GM18867 (cell line): ENCODE measurements around the gene GSG1L.

ENCODE experiments used
- ATAC-seq: cut with Tn5 transposase; IDR thresholded peaks from one replicate; pipeline ENCODE4 v1.9.1; 2021; ENCODE audit warnings: mild to moderate bottlenecking, moderate library complexity; ENCODE audit not compliant: unreplicated experiment

Gene GSG1L

DNA sequence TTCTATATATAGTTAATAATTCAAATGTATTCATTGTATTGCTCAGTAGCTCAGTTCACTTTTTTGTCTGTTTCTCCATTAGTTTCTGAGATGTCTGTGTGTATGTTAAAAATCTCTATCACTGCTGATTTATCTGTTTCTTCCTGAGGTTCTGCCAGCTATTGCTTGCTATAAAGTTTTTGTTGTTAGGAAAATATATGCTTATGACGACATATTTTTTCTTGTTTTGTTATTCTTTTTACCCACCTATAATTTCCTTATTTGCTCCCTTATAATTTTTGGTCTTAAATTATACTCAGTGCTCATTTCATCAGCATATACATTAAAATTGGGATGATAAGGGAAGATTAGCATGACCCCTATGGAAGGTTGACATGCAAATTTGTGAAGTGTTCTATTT is 200.6 kb downstream of the GSG1L start:
- ATAC-seq: no peak

DNA sequence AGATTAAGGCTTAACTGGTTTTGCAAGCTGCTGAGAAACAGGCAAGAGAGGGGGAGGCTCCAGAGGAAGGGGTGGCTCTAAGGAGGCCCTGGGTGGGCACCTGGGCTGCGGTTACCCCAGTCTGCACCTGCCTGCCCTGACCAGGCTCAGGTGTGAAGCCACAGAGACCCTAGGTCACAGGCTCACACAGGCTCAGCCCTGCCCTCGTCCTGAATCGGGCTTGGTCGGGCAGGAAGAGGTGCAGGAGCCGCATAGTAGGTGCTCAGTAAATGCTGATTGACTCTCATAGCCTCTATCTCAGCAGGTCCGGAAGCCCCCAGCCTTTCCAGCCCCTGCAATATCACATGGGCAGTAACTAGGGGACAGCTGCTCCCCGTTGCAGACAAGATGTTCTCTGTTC is 203.4 kb downstream of the GSG1L start:
- no peak for ATAC-seq

DNA sequence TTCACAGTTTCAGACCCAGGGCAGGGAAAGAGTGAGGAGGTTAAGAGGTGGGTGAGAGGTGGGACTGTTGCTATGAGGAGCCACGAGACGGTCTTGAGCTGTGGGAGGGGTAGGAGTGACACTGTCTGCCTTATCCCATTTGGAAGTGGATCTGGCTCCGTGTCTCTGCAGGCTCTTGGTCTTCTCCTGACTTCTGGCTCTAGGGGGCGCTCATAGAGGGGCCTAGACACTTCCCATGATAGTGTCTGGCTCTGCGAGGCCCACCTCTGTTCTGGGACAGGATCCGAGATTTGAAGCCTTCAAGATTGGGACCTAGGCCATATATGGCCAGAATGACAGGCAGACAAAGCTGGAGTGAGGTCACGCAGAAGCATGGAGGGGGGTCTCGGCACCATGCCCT is 204.5 kb downstream of the GSG1L start:
- ATAC-seq: no peak

DNA sequence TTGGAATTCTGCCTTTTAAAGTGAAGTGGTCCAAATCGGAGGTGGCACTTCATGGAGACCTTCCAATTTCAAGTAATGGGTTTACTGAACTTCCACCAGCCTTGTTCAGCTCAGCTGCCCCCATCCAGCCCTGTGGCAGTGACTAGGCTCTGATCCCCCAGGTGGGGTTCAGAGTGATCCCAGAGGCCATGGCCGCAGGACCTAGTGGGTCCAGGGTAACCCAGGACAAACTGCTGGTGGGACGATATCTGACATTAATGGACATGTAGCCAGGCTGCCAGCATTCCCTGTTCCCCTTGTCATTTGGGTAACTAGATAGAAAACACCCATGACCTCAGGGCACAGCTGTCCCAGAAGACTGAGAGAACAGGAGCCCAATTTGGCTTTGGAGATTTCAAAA is 209.9 kb downstream of the GSG1L start:
- no peak for ATAC-seq

DNA sequence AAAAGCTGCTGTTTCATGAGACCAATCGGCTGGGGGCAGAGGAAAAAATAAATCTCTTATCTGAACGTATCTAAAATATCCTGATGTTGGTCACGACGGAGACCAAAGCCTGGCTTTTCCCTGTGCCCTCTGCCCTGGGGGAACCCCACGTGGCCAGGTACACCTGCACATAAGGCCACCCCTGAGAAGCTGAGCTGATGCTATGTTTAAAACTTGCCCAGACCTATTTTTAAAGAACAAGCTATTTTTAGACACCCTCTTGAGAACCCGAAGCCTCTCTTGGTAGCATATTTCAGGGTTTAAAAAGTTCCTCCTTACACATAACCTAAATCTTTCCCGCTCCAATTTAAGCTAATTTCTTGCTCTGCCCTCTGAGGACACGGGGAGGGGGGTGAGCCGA is 210.4 kb downstream of the GSG1L start:
- no peak for ATAC-seq

DNA sequence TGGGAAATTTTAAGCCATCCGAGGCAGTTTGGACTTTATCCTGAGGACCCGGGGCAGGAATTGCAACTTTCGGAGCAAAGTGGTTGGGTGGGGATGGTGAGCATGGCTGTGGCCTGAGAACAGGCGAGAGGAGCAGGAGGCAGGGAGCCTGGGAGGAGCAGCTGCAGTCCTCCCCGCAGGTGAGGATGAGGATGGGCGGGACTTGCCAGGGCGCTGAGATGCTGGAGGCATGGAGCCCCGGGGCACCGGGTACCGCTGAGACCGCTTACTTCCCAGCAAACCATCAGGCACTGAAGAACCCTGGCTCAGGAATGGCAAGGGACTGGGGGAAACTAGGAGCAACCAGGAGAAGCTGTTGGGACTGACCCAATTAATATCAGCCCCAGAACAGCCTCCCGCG is 210.8 kb downstream of the GSG1L start:
- no peak for ATAC-seq

DNA sequence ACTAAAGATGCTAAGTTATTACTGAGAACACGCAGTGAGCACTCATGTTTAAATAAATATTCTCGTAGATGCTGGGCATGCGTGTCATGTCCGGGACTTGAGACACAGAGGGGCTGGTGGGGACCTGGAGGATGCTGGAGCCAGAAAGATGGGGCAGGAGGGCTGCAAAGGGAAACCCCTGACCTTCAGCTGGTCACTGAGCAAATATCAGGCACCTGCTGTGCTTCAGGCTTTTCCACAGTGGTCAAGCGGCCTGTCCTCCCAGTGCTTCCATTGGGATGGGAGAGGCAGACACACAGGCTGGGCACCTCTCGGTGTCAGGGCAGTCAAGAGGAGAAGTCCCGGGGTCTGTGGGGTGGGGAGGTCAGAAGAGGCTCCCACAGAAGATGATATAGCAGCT is 211.4 kb downstream of the GSG1L start:
- ATAC-seq: no peak

DNA sequence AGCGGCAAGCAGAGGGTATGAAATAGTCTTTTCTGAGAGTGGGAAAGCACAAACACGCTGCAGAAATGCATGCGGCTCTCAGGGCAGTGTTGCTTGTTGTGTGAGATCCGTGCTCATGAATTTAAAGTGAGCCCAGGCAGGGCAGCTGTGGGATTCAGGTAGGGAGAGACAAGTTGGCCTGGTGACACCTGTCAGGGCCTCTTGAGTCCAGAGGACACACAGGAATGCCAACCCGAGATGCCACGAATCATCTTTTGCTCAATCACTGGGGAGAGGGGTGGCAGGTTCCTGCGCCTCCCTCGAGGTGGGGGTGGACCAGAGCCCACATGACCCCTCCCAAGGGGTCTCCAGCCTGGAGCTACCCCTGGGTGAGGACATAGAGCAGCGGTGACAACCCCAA is 211.9 kb downstream of the GSG1L start:
- ATAC-seq: no peak

DNA sequence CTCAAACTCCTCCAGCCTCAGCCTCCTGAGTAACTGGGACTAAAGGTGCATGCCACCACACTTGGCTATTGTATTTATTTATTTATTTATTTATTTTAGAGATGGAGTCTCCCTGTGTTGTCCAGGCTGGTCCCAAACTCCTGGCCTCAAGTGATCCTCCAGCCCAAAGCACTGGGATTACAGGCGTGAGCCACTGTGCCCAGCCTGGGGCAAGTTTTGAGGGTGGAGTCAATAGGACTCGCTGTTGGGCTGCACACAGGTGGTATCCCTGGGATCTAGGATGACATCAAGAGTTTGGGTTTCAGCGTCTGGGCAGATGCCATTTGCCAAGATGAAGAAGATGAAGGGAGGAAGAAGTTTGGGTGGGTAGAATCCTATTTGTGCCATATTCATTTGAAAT is 213.9 kb downstream of the GSG1L start:
- ATAC-seq: no peak

DNA sequence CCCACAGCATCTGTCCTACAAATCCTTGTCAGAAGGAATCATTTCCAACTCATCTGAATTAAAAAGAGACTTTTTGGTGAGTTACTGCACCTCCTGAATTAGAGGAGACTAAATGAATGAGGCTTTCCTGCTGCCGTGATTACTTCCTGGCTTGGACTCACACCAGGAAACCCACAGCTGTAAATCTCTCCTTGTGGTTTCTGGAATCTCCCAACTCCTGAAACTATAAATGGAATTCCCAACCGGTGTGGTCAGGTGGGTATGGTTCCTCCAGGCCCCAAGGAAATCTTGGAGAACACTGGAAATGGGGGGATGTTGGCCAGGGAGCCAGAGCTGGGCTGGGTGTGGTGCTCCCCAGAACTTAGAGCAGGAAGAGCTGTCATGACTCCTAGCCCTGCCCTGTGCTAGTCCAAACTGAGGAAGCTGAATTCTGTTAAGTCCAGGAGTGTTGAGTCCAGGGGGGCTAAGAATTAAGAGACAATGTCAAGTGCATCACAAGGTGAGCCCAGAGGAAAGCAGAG is 216.4 kb downstream of the GSG1L start:
- ATAC-seq: no peak

DNA sequence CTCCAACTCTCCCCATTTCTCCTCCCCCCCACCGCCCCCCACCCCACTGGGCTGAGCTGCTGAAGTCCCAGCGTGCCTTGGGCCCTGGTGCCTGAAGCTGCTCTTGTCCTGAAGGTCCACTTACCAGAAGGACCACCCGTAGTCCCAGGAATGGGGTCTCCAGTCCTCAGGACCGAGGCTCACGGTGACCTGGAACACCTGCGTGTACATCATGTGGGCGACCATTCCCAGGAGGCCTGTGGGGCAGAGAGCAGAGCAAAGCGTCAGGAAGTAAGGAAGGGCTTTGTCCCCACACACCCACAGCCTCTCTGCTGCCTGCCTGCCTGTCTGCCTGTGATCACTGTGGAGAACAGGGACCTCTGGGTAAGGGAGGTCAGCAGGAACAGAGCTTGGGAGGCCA is 218.7 kb downstream of the GSG1L start:
- no peak for ATAC-seq

DNA sequence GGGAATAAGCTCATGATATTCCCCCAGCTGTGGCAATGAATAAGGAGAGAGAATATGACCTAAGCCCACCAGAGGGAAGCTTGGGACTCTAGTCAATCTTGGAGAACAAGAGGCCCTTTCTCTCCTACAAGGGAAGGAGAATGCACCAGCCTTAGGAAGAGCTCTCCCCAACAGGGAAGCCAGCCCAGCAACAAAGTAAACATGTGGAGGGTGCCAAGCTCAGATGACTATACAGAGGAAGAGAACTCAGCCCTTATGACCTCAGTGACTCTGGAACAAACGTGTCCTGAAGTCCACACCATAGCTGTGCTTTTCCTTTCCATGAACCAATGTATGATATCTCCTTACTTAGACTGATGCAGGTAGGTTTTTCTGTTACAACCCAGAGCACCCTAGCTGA is 219.7 kb downstream of the GSG1L start:
- no peak for ATAC-seq

DNA sequence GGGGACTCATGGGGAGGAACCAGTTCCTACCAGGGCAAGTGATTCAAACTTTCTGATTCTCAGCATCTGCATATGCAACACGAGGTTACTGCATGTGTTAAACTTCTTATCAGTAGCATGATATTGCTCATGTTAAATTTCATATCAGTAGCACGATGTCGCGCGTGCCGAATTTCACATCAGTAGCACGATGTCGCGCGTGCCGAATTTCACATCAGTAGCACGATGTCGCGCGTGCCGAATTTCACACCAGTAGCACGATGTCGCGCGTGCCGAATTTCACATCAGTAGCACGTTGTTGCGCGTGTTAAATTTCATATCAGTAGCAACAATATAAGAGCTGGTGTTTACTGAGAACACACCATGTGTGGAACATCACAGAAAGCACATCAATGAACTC is 221.6 kb downstream of the GSG1L start:
- ATAC-seq: no peak

DNA sequence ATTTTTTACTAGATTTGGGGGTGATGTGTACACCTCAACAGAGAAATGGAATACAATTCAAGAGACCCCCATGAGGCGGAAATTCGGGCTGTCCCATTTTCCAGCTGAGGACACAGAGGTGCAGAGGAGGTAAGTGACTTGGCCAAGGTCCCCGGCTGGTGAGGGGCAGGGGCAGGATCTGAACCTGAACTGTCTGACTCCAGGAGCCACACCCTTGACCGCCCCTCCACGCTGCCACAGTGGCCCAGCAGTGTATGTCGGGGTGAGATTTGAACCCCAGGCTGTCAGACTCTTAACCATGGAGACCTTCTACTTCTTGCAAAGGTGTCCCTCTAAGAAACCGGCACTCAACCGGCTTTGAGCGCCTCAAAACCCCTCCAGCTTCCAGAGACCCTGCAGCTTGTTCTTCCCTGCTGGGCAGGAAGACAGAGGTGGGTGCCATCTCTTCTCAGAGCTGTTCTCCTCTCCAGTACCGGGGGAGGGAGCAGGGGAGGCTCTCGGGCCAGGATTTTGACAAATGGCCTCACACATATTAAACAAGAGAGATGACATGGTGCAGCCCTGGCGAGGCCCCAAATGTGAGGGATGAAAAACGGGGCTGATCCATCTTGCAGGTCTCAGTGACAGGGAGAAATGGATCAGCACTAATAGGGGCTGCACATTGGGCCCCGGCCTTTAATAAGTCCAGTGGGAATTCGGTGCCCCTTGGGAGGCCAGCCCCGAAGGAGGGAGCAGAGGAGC is 222.3 kb downstream of the GSG1L start:
- ATAC-seq: no peak

DNA sequence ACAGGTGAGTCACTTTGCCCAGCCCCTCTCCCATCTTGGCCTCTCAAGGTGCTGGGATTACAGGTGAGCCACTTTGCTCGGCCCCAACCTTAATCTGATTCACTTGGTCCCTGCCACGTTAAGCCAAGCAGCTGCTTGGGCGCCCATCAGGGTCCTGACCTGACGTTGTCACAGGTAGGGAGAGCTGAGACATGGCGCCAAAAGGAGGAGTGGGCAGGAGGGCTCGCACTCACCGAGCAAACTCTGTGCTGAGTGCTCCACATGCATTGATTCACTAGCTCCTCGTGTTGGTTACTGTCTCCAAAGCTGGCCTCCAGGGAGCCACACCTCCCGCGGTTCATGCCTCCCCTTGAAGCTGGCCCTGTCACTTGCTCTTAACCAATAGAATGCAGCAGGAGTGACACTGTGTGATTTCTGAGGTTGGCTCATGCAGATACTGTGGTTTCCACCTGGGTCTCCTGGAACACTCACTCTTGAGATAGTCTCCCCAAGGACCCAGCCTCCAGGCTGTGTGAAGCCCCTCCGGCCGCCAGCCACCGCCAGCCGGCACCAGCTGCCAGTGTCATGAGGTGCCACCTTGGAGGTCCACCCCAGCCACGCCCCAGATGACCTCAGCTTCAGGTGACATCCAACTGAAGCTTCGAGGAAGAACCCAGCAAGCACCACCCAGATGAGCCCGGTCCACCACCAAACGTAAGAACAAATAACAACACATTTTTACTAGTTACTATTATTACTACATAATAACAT is 223.0 kb downstream of the GSG1L start:
- no peak for ATAC-seq

DNA sequence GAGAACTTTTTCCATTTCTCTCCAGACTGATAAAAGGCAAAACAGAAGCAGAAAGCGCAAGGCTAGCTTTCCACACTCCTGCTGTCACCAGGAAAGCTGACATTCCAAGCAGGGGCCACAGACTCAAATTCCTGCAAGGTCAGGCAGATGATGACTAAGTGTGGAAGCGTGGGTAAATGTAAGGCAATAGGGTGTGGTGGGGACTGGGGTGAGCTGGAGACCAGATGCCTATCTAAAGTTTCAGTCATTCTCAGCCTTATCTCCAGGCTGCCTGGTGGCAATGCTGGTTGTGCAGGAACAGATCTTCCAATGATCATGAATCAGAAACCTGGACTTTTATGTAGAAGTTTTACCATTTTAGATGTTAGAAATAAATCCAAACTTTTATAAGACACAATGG is 224.1 kb downstream of the GSG1L start:
- ATAC-seq: no peak

DNA sequence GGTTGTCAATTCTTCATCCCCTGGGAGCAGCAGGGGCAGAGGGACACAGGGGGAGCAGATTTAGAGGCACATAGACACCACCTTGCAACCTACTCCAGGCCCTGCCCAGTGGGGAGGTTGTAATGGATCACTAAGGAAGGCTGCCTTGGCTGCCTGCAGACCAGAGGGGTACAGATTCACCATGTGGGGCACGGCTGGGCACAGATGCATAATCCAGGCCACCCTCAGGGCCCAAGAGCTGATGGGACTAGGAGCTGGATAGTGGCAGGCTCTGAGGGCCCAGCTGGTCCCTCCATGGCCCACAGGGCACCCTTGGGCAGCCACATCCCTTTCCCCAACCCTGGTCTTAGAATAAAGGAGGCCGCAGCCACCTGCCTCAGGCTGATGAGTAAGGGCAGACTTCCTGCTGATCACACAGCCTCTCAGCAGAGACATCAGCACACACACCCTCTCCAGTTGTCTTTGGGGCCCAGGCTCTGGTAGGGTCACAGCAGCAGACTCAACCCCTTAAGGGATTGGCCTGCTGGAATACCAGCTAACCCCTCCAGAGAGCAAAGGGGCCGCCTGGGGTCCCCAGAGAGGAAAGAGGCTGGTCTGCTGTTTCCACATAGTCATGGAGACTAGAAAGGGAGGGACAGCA is 224.9 kb downstream of the GSG1L start:
- no peak for ATAC-seq

DNA sequence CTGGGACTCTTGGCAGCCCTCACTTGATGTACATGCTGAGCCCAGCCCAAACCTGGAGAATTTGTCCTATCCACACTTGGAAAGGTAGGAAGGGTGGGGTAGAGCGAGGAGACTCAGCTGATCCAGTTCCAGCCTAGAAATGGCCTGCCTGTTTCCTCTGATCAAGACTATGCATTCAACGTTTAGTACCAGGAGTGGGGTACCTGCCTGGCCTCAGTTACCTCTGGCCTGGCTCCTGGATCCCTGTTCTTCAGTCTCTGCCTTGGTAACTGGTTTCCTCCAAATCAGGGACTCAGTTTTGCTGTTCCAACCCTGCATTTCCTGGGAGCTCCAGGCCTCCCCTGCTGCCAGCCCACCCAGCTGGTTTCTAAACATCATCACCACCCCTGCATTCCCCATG is 233.5 kb downstream of the GSG1L start:
- ATAC-seq: no peak

DNA sequence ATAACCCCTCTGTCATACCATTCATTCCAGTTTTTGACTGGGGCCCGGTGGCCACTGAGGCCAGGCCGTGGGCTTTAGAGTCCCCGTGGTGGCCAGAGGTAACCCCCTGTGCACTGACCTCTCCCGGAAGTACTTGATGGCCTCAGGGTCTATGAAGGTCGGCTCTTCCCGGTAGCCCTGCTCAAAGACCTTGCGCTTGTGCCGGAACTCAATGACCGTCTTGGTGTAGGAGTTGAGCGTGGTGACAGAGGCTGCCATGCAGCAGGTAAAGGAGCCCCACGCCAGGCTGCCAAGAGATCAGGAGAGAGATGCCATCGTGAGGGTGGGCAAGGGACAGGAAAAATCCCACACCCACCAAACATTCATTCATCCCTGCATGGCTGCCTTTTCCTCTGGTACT is 234.8 kb downstream of the GSG1L start:
- no peak for ATAC-seq

DNA sequence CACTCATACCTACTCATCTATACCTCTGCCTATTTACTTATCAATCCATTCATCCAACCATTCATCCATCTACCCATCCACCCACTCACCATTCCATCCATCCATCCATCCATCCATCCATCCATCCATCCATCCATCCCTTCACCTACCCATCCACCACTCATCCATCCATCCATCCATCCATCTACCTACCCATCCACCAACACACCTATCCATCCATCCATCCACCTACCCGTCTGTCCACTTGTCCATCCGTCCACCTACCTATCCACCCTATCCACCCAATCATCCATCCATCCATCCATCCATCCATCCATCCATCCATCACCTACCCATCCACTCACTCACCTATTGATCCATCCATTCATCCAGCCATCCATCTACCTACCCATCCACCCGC is 235.7 kb downstream of the GSG1L start:
- no peak for ATAC-seq

DNA sequence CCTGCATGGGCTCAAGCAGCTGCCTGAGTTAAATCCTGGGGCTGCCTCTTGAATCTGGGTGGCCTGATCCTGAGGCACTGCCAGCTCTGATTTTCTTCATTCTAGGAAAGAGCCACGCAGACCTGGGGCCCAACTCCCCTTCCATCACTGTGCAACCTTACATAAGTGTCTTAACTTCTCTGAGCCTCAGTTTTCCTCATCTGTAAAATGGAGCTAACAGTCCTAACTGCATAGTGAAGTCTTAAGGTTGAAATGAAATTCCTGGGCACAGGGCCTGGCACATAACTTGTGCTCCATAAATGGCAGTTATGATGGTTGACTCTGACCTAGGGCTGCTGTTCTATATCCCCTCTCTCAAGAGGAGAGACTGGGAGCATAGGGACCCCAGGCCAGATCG is 236.6 kb downstream of the GSG1L start:
- ATAC-seq: no peak
